Activated T-helper 17 cell treated with anti-CD3 and anti-CD28 coated beads, Interleukin-2, amount 50 U/mL, for 72 hours (primary cell): ENCODE results near the gene USP48. TPM values are rescaled to one million over a fixed set of nuclear protein-coding genes. Genes with fewer than 3 reads are reported as not detected.
"Not testable (repeated sequence)": the region's sequence is repeated elsewhere in the genome, so short reads cannot be mapped to it uniquely, and the experiment has no call there.

ENCODE experiments used
- ATAC-seq: fragments of 150-1000 bp; cut with Tn5 transposase; replicated peaks from 2 replicates; pipeline ENCODE4 v1.10.0; 2021; ENCODE audit warnings: mild to moderate bottlenecking, moderate library complexity
- H3K27ac Mint-ChIP-seq: one replicate; pipeline ENCODE4 v1.8.0; 2022; ENCODE audit warnings: mixed read lengths
- H3K27me3 Mint-ChIP-seq: one replicate; pipeline ENCODE4 v1.8.0; 2022; ENCODE audit warnings: mixed read lengths
- H3K36me3 Mint-ChIP-seq: one replicate; pipeline ENCODE4 v1.8.0; 2022; ENCODE audit warnings: low read depth, mild to moderate bottlenecking, mixed read lengths
- H3K4me1 Mint-ChIP-seq: one replicate; pipeline ENCODE4 v1.8.0; 2022; ENCODE audit warnings: mixed read lengths
- H3K4me3 Mint-ChIP-seq: one replicate; pipeline ENCODE4 v1.8.0; 2022; ENCODE audit warnings: mild to moderate bottlenecking, mixed read lengths
- H3K9me3 Mint-ChIP-seq: one replicate; pipeline ENCODE4 v1.8.0; 2022; ENCODE audit warnings: mixed read lengths
- total RNA-seq, 2 donors: library from RNA; stranded (reverse); gene quantifications; one replicate each; pipeline ENCODE4 v1.2.3, GENCODE V29; 2022

The USP48 gene, protein sequence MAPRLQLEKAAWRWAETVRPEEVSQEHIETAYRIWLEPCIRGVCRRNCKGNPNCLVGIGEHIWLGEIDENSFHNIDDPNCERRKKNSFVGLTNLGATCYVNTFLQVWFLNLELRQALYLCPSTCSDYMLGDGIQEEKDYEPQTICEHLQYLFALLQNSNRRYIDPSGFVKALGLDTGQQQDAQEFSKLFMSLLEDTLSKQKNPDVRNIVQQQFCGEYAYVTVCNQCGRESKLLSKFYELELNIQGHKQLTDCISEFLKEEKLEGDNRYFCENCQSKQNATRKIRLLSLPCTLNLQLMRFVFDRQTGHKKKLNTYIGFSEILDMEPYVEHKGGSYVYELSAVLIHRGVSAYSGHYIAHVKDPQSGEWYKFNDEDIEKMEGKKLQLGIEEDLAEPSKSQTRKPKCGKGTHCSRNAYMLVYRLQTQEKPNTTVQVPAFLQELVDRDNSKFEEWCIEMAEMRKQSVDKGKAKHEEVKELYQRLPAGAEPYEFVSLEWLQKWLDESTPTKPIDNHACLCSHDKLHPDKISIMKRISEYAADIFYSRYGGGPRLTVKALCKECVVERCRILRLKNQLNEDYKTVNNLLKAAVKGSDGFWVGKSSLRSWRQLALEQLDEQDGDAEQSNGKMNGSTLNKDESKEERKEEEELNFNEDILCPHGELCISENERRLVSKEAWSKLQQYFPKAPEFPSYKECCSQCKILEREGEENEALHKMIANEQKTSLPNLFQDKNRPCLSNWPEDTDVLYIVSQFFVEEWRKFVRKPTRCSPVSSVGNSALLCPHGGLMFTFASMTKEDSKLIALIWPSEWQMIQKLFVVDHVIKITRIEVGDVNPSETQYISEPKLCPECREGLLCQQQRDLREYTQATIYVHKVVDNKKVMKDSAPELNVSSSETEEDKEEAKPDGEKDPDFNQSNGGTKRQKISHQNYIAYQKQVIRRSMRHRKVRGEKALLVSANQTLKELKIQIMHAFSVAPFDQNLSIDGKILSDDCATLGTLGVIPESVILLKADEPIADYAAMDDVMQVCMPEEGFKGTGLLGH
- 100 to 1,000 TPM; 107 to 209 TPM for total RNA-seq

DNA sequence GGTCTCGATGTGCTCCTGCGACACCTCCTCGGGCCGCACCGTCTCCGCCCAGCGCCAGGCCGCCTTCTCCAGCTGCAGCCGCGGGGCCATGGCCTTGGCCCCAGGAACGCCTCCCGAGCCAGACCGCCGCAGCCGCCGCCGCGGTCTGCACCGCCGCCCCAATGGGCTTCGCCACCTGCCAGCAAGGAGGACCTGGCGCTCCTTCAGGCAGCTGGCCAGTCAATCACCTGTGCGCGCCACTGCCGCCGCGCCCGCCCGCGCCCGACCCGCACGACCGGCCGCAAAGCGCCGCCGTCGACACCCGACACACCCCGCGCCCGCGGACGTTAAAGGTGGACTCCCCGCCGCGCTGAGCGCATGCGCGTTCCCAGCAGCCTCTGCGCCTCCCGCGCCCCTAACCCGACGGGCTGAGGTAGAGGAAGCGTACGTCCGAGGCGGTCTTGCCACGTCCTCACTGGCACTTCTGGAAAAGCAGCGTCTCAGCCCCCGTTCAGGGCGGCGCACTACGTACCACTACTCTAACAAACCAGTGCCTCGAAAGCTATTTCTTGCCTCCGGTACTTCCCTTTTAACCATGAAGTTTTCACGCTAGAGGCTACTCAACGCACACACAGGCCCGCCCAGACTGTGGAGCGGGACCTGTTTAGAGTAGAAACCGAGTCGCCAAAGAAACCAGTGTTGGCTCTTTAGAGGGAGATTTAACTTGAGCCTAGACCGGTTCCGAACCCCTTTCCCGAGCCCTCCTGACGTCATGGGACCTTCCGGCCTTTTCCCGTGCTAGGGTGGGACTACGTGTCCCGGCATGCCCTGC is at the start of gene USP48:
TSS of gene USP48 (minus strand) at position 282 of the 811 bp plus-strand sequence. CDS start at position 90, 192 bp downstream.
- Mint-ChIP-seq H3K9me3 (no peaks in the 10 kb centered on the region), H3K36me3 (peaks cover 43% of the 10 kb centered on the region), H3K27ac (peak within 1 kb of the TSS; percentile 98), H3K27me3 (no peaks in the 10 kb centered on the region), H3K4me1 (peaks cover 15% of the 10 kb centered on the region), H3K4me3 (peak within 1 kb of the TSS; percentile 94)
- ATAC-seq, result peak; percentile 73

DNA sequence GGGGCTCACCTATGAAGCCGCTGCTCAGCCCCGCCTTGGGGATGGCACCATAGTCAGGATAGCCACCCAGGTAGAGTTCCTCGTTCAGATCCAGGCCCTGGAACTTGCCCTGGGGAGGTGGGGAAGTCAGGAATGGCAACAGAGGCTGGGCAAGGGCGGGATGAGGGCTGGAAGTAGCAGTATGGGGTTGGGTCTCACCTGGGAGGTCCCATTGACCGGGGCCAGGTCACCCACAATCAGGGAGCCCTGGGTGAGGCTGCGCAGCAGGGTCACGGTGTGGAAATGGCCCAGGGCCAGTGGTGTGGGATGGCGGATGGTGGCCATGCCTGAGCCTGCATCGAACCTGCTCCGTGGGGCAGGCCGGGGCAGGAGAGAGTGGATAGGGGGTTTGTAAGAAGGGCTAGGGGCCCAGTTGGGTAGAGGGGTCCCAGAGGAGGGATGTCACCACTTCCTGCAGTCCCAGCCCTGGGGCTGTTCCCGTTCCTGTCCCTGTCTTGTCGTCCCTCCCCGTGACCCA is 48.6 kb upstream of the USP48 start:
- peaks cover 4% of the 10 kb centered on the region for H3K27me3 Mint-ChIP-seq
- no peak overlapping the region for H3K27ac Mint-ChIP-seq
- peaks cover 4% of the 10 kb centered on the region for H3K36me3 Mint-ChIP-seq
- peaks cover 4% of the 10 kb centered on the region for H3K9me3 Mint-ChIP-seq
- ATAC-seq, result no peak
- no peak overlapping the region for H3K4me3 Mint-ChIP-seq
- no peaks in the 10 kb centered on the region for H3K4me1 Mint-ChIP-seq

DNA sequence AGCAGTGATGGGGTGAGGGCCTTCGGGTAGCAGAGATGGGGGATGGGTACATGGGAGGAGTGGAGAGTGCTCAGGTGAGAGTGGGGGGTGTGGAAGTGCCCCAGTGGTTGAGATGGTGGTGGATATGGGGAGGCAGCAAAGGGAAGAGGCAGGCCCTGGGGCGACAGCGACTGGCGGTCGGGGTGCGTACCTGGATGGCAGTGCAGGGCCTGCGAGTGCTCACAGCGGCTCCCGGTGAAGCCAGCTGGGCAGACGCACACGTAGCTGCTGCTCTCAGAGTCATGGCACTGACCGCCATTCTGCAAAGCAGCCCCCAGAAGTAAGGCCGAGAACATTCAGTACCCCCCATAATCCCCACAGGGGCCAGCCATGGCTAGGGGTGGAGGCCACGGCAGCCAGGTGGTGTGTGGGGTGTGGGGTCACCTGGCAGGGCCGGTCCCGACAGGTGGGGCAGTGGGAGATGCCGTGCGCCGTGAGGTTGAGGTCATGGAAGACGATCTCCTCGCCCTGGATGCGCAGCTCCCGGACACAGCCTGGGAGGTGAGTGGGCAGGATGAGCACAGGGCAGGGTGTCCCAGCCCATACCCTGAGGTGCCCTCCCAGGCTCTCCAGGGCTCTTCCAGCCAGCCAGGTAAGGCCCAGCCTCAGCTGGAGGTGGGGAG is 48.0 kb upstream of the USP48 start:
- H3K4me3 Mint-ChIP-seq, result no peak overlapping the region
- no peak for ATAC-seq

DNA sequence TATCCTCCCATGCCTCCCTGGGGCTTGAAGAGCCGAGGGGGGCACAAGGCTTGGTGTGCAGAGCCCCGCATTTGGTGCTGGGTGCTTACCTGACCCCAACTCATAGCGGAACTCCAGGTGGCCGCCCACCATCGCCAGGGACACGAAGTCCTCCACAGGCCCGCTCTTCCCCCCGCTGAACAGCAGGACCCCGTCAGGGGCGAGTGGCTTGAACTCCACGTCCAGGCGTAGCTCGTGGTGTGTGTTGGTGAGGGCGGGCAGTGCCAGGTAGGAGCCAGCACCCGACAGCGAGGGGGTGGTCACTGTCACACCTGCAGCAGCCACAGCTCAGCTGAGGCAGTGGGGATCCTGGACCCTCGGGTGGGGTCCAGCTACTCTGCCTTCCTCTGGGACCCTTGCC is 46.3 kb upstream of the USP48 start:
- Mint-ChIP-seq H3K9me3 (peaks cover 2% of the 10 kb centered on the region), H3K36me3 (no peaks in the 10 kb centered on the region)
- no peak for ATAC-seq

More for the DNA sequence above, 48.0 kb upstream of the USP48 start:
- Mint-ChIP-seq H3K36me3 (peaks cover 4% of the 10 kb centered on the region), H3K4me1 (no peaks in the 10 kb centered on the region), H3K27ac (no peak overlapping the region), H3K27me3 (peaks cover 4% of the 10 kb centered on the region), H3K9me3 (peaks cover 4% of the 10 kb centered on the region)

DNA sequence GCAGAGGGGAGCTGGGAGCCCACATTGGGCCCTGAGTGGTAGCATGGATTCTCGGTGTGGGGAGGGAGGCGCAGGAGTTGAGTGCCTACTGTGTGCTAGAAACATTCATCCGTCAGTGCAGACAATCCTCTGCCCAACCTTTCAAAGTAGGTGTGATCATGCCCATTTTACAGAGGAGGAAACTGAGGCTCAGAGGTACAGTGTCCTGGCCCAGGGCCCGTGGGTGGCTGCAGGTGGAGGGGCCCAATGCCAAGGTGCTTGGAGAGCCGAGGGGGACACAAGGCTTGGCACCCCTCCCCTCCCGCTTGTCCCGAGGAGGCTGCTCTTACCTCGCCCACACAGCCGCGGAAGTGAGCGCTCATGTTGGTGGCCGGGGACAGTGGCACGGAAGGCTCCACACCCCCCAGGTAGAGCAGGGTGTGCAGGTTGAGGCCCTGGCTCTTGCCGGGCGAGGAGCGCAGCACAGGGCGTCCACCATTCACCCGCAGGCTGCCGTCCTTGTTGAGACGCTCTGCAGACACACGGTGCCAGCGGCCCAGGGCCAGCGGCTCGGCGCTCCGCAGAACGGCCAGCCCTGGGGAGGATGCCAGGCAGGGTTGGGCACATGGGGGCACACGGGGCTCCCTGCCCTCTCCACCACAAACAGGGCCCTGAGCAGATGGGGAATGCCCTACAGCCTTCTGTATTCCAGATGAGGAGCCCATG is 45.7 kb upstream of the USP48 start:
- ATAC-seq, result no peak
- H3K4me1 Mint-ChIP-seq, result no peaks in the 10 kb centered on the region
- no peaks in the 10 kb centered on the region for H3K36me3 Mint-ChIP-seq
- H3K27me3 Mint-ChIP-seq, result peaks cover 4% of the 10 kb centered on the region
- H3K9me3 Mint-ChIP-seq, result no peaks in the 10 kb centered on the region
- no peak overlapping the region for H3K4me3 Mint-ChIP-seq
- H3K27ac Mint-ChIP-seq, result no peak overlapping the region

More for the DNA sequence above, 46.3 kb upstream of the USP48 start:
- H3K27ac Mint-ChIP-seq, result no peak overlapping the region
- H3K4me1 Mint-ChIP-seq, result no peaks in the 10 kb centered on the region
- no peak overlapping the region for H3K4me3 Mint-ChIP-seq
- H3K27me3 Mint-ChIP-seq, result peaks cover 4% of the 10 kb centered on the region

DNA sequence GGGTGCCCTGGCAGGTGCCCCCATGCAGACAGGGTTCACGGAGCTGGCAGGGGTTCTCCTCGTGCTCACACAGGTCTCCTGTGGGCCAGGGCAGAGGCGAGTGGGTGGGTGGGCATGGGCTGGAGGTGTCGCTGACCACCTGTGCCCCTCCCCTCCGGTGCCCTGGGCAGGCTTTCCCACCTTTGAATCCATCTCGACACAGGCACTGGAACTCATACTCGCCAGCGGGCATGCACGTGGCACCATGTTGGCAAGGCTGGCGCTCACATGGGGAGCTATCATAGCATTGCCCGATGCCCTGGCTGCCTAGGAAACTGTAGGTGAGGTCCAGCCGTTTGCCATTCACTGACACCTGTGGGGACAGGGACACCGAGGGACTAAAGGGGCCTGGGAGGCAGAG is 45.1 kb upstream of the USP48 start:
- Mint-ChIP-seq H3K36me3 (no peaks in the 10 kb centered on the region), H3K4me3 (no peak overlapping the region), H3K9me3 (no peaks in the 10 kb centered on the region), H3K27ac (no peak overlapping the region), H3K4me1 (no peaks in the 10 kb centered on the region), H3K27me3 (peaks cover 4% of the 10 kb centered on the region)
- ATAC-seq, result no peak

DNA sequence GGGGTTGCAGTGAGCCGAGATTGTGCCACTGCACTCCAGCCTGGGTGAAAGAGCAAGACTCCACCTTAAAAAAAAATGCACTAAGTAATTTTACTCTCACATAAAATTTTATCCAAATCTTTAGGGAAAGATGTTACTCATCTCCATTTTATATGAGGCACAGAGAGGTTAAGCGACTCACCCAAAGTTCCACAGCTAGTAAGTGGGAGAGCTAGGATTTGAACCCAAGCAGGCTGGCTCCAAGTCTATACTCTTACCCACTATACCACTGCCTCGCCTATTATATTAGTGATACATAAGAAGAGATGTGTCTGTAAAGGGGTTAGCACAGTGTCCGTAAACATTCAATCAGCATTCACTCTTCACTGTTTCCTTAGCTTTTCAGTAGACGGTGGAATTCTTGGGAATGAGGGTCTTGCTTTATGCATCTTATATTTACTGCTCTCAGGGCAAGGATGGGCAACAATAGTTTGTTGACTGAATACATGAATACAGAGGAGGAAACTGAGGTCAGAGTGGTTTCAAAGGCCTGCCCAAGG is 44.3 kb upstream of the USP48 start:
- no peak for ATAC-seq
- no peaks in the 10 kb centered on the region for H3K36me3 Mint-ChIP-seq
- no peaks in the 10 kb centered on the region for H3K9me3 Mint-ChIP-seq
- H3K4me1 Mint-ChIP-seq, result no peaks in the 10 kb centered on the region
- peaks cover 4% of the 10 kb centered on the region for H3K27me3 Mint-ChIP-seq
- no peak overlapping the region for H3K27ac Mint-ChIP-seq
- H3K4me3 Mint-ChIP-seq, result no peak overlapping the region

DNA sequence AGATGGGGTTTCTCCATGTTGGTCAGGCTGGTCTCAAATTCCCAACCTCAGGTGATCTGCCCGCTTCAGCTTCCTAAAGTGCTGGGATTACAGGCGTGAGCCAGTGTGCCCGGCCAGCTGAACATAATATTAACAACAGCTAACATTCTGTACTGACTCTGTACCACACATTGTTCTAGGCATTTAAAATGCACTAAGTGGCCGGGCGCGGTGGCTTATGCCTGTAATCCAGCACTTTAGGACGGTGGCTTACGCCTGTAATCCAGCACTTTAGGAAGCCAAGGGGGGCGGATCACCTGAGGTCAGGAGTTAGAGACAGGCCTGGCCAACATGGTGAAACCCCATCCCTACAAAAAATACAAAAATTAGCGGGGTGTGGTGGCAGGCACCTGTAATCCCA is 43.7 kb upstream of the USP48 start:
- not testable (repeated sequence) for ATAC-seq, H3K36me3 Mint-ChIP-seq, H3K4me1 Mint-ChIP-seq, H3K27me3 Mint-ChIP-seq, H3K4me3 Mint-ChIP-seq, H3K27ac Mint-ChIP-seq, H3K9me3 Mint-ChIP-seq

DNA sequence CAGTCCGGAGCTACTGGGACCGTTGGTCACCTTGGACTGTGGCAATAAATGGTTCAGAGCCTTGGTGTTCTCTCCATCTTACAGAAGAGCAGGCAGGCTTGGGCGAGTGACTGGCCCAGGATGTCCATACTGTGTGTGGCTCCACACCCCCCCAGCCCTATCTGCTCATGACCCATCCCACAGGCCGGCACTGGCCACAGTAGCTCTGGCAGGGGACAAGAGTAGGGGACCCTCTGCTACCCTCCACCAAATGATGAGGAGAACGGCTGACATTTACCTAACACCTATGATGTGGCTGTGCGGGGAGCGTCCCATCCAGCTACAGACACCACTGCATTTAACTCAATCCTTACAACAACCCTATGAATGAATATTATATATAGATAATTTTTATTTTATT is 42.4 kb upstream of the USP48 start:
- H3K27me3 Mint-ChIP-seq, result peaks cover 4% of the 10 kb centered on the region
- H3K9me3 Mint-ChIP-seq, result no peaks in the 10 kb centered on the region
- H3K27ac Mint-ChIP-seq, result no peak overlapping the region
- ATAC-seq, result no peak
- H3K36me3 Mint-ChIP-seq, result no peaks in the 10 kb centered on the region
- no peak overlapping the region for H3K4me3 Mint-ChIP-seq
- no peaks in the 10 kb centered on the region for H3K4me1 Mint-ChIP-seq

DNA sequence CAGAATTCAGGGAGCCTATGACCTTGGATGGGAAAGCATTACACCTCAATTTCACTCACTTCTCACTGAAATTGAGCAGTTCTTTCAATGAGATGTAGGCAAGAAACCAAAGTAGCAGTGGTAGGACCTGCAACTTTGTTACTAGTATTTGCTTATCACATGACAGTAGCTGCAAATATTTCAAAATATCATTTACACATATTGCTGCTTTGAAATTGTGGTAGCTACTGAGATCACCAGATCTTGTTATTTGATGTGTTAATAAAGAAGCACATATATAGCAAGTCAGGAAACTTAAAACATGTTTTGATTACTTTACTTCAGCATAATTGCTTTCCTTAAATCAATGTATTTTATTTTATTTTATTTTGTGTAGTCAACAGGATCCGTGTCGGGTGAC is 42.0 kb upstream of the USP48 start:
- Mint-ChIP-seq H3K27ac (no peak overlapping the region), H3K4me3 (no peak overlapping the region), H3K27me3 (peaks cover 4% of the 10 kb centered on the region), H3K4me1 (no peaks in the 10 kb centered on the region), H3K9me3 (no peaks in the 10 kb centered on the region), H3K36me3 (no peaks in the 10 kb centered on the region)
- ATAC-seq, result no peak

DNA sequence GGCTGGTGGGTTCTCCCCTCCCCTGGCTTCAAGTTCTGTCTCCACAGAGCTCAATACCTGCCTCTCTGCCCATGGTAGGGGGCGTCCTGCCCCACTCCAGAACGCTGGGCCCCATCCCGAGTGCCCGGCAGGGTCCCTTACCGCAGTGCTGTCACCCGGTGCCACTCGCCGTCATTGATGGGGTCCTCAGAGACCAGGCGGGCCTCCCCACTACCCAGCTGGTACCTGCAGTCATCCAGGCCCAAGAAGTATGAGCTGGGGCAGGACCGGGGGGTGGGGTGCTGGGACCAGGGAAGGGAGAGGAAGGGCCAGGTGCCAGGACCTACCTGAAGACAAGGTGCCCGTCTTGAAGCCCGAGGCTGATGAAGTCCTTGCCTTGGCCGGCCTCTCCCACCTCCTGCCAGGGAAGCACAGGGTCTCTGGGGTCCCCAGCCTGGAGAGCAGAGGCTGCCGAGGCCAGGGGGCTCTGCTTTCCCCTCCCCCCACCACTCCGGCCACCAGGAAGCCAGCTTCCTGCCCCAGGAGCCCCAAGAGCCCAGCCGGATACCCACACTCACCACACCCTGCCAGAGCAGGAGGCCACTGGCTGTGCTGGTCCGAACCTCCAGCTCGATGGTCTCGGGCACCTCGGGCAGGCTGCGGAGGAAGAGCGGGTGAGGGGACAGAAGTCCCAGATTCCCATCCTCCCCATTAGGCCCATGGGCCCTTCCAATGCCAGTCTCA is 41.2 kb upstream of the USP48 start:
- no peaks in the 10 kb centered on the region for H3K36me3 Mint-ChIP-seq
- H3K27me3 Mint-ChIP-seq, result peaks cover 4% of the 10 kb centered on the region
- no peak overlapping the region for H3K4me3 Mint-ChIP-seq
- no peaks in the 10 kb centered on the region for H3K9me3 Mint-ChIP-seq
- H3K27ac Mint-ChIP-seq, result no peak overlapping the region
- H3K4me1 Mint-ChIP-seq, result no peaks in the 10 kb centered on the region
- ATAC-seq, result no peak

DNA sequence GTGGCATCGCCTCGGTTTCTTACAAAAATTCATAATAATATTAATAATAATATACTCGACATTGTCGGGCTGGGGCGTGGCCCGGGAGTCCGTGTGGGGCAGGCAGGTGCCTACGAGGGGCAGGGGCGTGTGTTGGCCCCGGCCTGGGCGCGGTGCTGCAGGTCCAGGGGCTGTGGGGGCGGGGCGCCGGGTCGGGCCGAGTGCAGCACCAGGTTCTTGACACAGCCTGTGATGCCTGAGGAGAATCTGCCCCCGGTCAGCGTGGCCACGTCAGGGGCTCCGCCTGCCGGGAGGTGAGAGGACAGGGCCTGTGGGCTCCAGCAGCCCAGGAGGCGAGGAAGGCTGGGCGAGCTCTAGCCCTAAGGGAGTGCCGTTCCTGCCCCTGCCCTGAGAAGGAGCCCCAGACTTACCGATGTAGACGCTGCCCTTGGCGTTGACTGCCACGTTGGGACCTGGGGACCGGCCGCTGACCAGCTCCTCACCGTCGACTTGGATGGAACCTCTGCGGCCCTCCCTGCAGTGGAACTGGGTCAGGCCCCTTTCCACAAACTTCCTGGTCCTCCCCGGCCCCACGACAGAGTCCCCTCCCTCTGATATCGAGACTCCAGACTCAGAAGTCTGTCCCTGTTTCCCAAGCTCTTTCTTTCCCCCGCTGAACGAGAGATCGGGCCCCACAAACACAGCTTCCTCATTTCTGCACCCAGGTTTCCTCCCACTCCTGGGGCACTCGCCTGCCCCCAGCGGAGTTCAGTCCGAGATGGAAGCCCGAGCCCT is 40.4 kb upstream of the USP48 start:
- Mint-ChIP-seq H3K36me3 (no peaks in the 10 kb centered on the region), H3K27ac (no peak overlapping the region), H3K4me1 (peaks cover 3% of the 10 kb centered on the region)

More for the DNA sequence above, 40.4 kb upstream of the USP48 start:
- Mint-ChIP-seq H3K27me3 (peaks cover 4% of the 10 kb centered on the region), H3K9me3 (no peaks in the 10 kb centered on the region), H3K4me3 (no peak overlapping the region)
- no peak for ATAC-seq
